T-helper 17 cell (primary cell): ENCODE data around the gene ANO7. TPM values are rescaled to one million over a fixed set of nuclear protein-coding genes. Genes with fewer than 3 reads are reported as not detected.
A peak's percentile ranks its signal among the peaks of the same experiment; 100 is the strongest.

Experiments used
- ATAC-seq: fragments of 150-1000 bp; cut with Tn5 transposase; 2 replicates; pipeline ENCODE4 v1.10.0; 2021; ENCODE audit warnings: mild to moderate bottlenecking, moderate library complexity
- DNase-seq, 3 donors: peaks; one replicate each; pipeline versions ENCODE4 v3.0.0 to v3.0.0-alpha.2; 2020 to 2021
- H3K9me3 ChIP-seq: one replicate; pipeline ENCODE4 v1.7.0; 2013; ENCODE audit warnings: low read length, mild to moderate bottlenecking; ENCODE audit not compliant: control insufficient read depth, poor library complexity, severe bottlenecking
- H3K27ac Mint-ChIP-seq: one replicate; pipeline ENCODE4 v1.8.0; 2022; ENCODE audit warnings: mild to moderate bottlenecking, moderate library complexity, mixed read lengths
- H3K27me3 Mint-ChIP-seq: one replicate; pipeline ENCODE4 v1.8.0; 2022; ENCODE audit warnings: mixed read lengths
- H3K36me3 Mint-ChIP-seq: one replicate; pipeline ENCODE4 v1.8.0; 2022; ENCODE audit warnings: low read depth, mixed read lengths
- H3K4me1 Mint-ChIP-seq: one replicate; pipeline ENCODE4 v1.8.0; 2022; ENCODE audit warnings: mild to moderate bottlenecking, mixed read lengths
- H3K4me3 Mint-ChIP-seq: one replicate; pipeline ENCODE4 v1.8.0; 2022; ENCODE audit warnings: mild to moderate bottlenecking, moderate library complexity, mixed read lengths
- total RNA-seq, 4 donors: library from RNA in 2 of 4; stranded (reverse) in 2 of 4; gene quantifications; one replicate each; pipeline ENCODE4 v1.2.3 and lab custom pipeline; 2022 to 2026

Gene ANO7
- total RNA-seq, 2 donors from 2014 or later, result 0.16 to 0.20 TPM

- no peak for DNase-seq
- H3K27ac Mint-ChIP-seq, result no peak overlapping the region
- peaks cover 3% of the 10 kb centered on the region for H3K4me1 Mint-ChIP-seq
- H3K9me3 ChIP-seq, result no peaks in the 10 kb centered on the region
- no peak overlapping the region for H3K4me3 Mint-ChIP-seq
- no peaks in the 10 kb centered on the region for H3K27me3 Mint-ChIP-seq
- ATAC-seq, result no peak
- peaks cover 10% of the 10 kb centered on the region for H3K36me3 Mint-ChIP-seq
Measured at GRCh38 chr2:241168366-241168765, 20.1 kb upstream of the ANO7 start.

- H3K27ac Mint-ChIP-seq, result peak overlapping the region; percentile 59
- H3K9me3 ChIP-seq, result no peaks in the 10 kb centered on the region
- no peak for DNase-seq
- no peak for ATAC-seq
- peaks cover 6% of the 10 kb centered on the region for H3K4me1 Mint-ChIP-seq
- H3K27me3 Mint-ChIP-seq, result no peaks in the 10 kb centered on the region
- no peak overlapping the region for H3K4me3 Mint-ChIP-seq
- peaks cover 16% of the 10 kb centered on the region for H3K36me3 Mint-ChIP-seq
Measured at GRCh38 chr2:241173557-241173956, 14.9 kb upstream of the ANO7 start.

DNA sequence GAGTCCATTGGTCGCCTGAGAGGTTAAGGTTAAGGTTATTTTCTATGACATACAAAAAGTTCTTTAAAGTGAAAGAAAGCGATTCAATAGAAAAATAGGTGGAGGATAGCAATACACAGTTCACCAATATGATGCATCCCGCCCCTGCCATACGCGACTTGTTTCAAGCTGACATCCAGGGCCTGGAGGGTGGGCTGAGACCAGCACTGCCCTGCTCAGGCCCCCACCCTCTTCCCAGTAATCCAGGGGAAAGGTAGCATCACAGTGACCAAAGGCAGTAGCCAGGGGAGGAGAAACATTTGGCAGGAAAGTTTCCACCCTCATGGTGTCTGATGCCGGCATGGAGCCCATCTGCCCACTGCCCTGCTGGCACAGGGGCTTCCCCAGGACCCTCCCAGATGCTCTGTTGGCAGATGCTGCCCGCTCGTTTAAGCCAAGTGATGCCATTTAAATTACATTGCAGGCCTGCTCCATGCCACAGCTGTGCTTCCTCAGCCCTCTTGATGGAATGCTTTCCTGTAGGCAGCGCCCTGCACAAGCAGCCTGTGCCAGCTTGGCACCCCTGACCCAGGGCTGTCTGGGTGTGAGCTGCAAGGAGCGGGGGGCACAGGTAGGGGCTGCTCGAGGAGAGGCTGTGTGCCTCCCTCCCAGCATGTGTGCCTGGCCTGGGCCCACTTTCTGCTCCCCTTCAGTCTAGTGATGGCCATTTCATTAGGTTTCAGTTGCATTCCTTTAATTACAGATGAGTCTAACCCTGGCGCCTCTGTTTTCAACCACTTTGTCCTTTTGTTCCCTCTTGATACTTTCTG, 10.7 kb upstream of the ANO7 start:
- H3K9me3 ChIP-seq, result no peaks in the 10 kb centered on the region
- Mint-ChIP-seq H3K4me1 (peaks cover 6% of the 10 kb centered on the region), H3K4me3 (no peak overlapping the region), H3K36me3 (peaks cover 9% of the 10 kb centered on the region), H3K27ac (no peak overlapping the region), H3K27me3 (no peaks in the 10 kb centered on the region)
- no peak for DNase-seq
- ATAC-seq, result no peak

GRCh38 chr2:241178961-241179360, 9.5 kb upstream of the ANO7 start:
- H3K36me3 Mint-ChIP-seq, result peaks cover 7% of the 10 kb centered on the region
- ATAC-seq (no peak), DNase-seq (no peak)
- no peaks in the 10 kb centered on the region for H3K9me3 ChIP-seq
- no peak overlapping the region for H3K4me3 Mint-ChIP-seq
- no peaks in the 10 kb centered on the region for H3K27me3 Mint-ChIP-seq
- peak overlapping the region; percentile 71 for H3K27ac Mint-ChIP-seq
- peaks cover 3% of the 10 kb centered on the region for H3K4me1 Mint-ChIP-seq

GRCh38 chr2:241179899-241180298, 8.6 kb upstream of the ANO7 start:
- Mint-ChIP-seq H3K4me1 (peaks cover 3% of the 10 kb centered on the region), H3K27ac (peak overlapping the region; percentile 71), H3K27me3 (no peaks in the 10 kb centered on the region), H3K36me3 (peaks cover 5% of the 10 kb centered on the region), H3K4me3 (no peak overlapping the region)
- DNase-seq (no peak), ATAC-seq (no peak)
- no peaks in the 10 kb centered on the region for H3K9me3 ChIP-seq

DNA sequence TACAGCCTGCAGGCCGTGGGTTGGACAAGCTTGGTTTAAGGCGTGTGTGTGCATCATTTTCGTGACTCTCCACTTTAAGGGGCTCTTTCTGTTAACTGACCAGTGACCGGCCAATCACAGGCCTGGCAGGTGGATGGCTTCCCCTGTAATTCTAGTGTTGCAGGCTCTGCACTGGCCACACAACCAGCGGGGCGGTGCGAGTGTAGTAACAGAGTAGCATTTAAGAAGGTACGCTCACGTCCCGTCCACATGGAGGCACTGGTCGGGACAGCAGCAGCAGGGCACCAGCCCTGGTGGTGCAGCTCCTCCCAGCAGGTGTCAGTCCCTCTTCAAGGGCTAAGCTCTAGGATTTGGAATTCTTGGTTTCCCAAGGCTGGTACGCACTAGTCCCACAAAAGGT, 8.0 kb upstream of the ANO7 start:
- Mint-ChIP-seq H3K4me3 (no peak overlapping the region), H3K36me3 (no peaks in the 10 kb centered on the region), H3K27me3 (no peaks in the 10 kb centered on the region), H3K4me1 (no peaks in the 10 kb centered on the region), H3K27ac (no peak overlapping the region)
- no peaks in the 10 kb centered on the region for H3K9me3 ChIP-seq
- DNase-seq (no peak), ATAC-seq (no peak)

DNA sequence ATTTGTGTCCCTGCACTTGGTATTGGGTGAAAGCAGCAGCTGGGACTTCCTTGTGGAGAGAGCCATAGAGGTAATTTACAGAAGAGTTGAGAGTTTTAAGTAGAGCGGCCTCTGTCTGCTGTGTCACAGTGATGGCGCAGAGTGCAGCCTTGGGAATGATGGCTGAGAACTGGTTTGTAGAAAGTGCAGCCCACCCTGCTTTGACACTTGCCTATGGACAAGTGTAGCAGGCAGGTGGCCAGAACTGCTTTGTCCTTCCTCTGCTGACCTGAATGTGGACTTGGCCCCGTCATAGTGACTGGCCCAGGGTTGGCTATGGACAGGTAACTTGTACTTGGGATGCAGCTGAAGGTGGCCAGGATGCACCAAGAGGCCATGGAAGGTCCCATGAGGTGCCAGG, 6.4 kb upstream of the ANO7 start:
- DNase-seq (no peak), ATAC-seq (no peak)
- Mint-ChIP-seq H3K27me3 (no peaks in the 10 kb centered on the region), H3K27ac (no peak overlapping the region), H3K4me1 (no peaks in the 10 kb centered on the region), H3K36me3 (no peaks in the 10 kb centered on the region), H3K4me3 (no peak overlapping the region)
- no peaks in the 10 kb centered on the region for H3K9me3 ChIP-seq

- no peak for DNase-seq
- no peak for ATAC-seq
- H3K4me1 Mint-ChIP-seq, result no peaks in the 10 kb centered on the region
- H3K4me3 Mint-ChIP-seq, result no peak overlapping the region
- no peaks in the 10 kb centered on the region for H3K27me3 Mint-ChIP-seq
- no peaks in the 10 kb centered on the region for H3K36me3 Mint-ChIP-seq
- no peaks in the 10 kb centered on the region for H3K9me3 ChIP-seq
- H3K27ac Mint-ChIP-seq, result no peak overlapping the region
Measured at GRCh38 chr2:241182531-241183133, 5.8 kb upstream of the ANO7 start.

- H3K9me3 ChIP-seq, result no peaks in the 10 kb centered on the region
- Mint-ChIP-seq H3K27me3 (no peaks in the 10 kb centered on the region), H3K27ac (no peak overlapping the region), H3K4me1 (no peaks in the 10 kb centered on the region), H3K4me3 (no peak overlapping the region), H3K36me3 (no peaks in the 10 kb centered on the region)
- DNase-seq (no peak), ATAC-seq (no peak)
Measured at GRCh38 chr2:241183221-241183620, 5.3 kb upstream of the ANO7 start.

GRCh38 chr2:241184901-241185300, 3.6 kb upstream of the ANO7 start:
- no peak overlapping the region for H3K27ac Mint-ChIP-seq
- no peaks in the 10 kb centered on the region for H3K36me3 Mint-ChIP-seq
- H3K9me3 ChIP-seq, result no peaks in the 10 kb centered on the region
- H3K4me3 Mint-ChIP-seq, result no peak overlapping the region
- ATAC-seq (no peak), DNase-seq (no peak)
- H3K4me1 Mint-ChIP-seq, result no peaks in the 10 kb centered on the region
- no peaks in the 10 kb centered on the region for H3K27me3 Mint-ChIP-seq

- Mint-ChIP-seq H3K36me3 (no peaks in the 10 kb centered on the region), H3K4me3 (no peak overlapping the region), H3K27ac (no peak overlapping the region), H3K27me3 (no peaks in the 10 kb centered on the region), H3K4me1 (no peaks in the 10 kb centered on the region)
- no peak for ATAC-seq
- H3K9me3 ChIP-seq, result no peaks in the 10 kb centered on the region
- DNase-seq, result no peak
Measured at GRCh38 chr2:241185961-241186360, 2.5 kb upstream of the ANO7 start.

GRCh38 chr2:241187101-241187917, 1.2 kb upstream of the ANO7 start:
- no peaks in the 10 kb centered on the region for H3K4me1 Mint-ChIP-seq
- H3K36me3 Mint-ChIP-seq, result no peaks in the 10 kb centered on the region
- no peak overlapping the region for H3K4me3 Mint-ChIP-seq
- DNase-seq (no peak), ATAC-seq (no peak)
- no peaks in the 10 kb centered on the region for H3K27me3 Mint-ChIP-seq
- H3K9me3 ChIP-seq, result no peaks in the 10 kb centered on the region
- no peak overlapping the region for H3K27ac Mint-ChIP-seq

GRCh38 chr2:241187918-241188234, 601 bp upstream of the ANO7 start:
- H3K4me1 Mint-ChIP-seq, result no peaks in the 10 kb centered on the region
- DNase-seq, result no peak
- no peaks in the 10 kb centered on the region for H3K27me3 Mint-ChIP-seq
- no peak overlapping the region for H3K27ac Mint-ChIP-seq
- H3K4me3 Mint-ChIP-seq, result no peak overlapping the region
- ATAC-seq, result no peak
- no peaks in the 10 kb centered on the region for H3K9me3 ChIP-seq
- H3K36me3 Mint-ChIP-seq, result no peaks in the 10 kb centered on the region
